H9 (cell line): ENCODE measurements around the gene S1PR3. TPM values are rescaled to one million over a fixed set of nuclear protein-coding genes. Genes with fewer than 3 reads are reported as not detected.

Experiments
- DNase-seq: peaks from one replicate; pipeline ENCODE4 v3.0.0-alpha.2; 2017
- H2AFZ ChIP-seq: one replicate; pipeline ENCODE4 v1.6.1; 2013; ENCODE audit warnings: mild to moderate bottlenecking, low read length, control low read depth, moderate library complexity
- H2AK5ac ChIP-seq: 2 replicates; pipeline ENCODE4 v1.6.1; 2013; ENCODE audit warnings: low read length, control low read depth, mixed read lengths; ENCODE audit not compliant: insufficient read length
- H2BK120ac ChIP-seq: one replicate; pipeline ENCODE4 v1.6.1; 2013; ENCODE audit warnings: low read depth, mild to moderate bottlenecking, low read length, control low read depth, inconsistent platforms; ENCODE audit not compliant: poor library complexity, severe bottlenecking
- H2BK12ac ChIP-seq: 2 replicates; pipeline ENCODE4 v1.6.1; 2013; ENCODE audit warnings: low read length, control low read depth, mixed read lengths, low read depth; ENCODE audit not compliant: insufficient read length
- H2BK15ac ChIP-seq: 2 replicates; pipeline ENCODE4 v1.6.1; 2013; ENCODE audit warnings: low read depth, low read length, control low read depth
- H2BK20ac ChIP-seq: one replicate; pipeline ENCODE4 v1.6.1; 2013; ENCODE audit warnings: low read depth, mild to moderate bottlenecking, low read length, control low read depth, inconsistent platforms; ENCODE audit not compliant: poor library complexity, severe bottlenecking
- H2BK5ac ChIP-seq: 2 replicates; pipeline ENCODE4 v1.6.1; 2013; ENCODE audit warnings: low read length, control low read depth, mixed read lengths; ENCODE audit not compliant: insufficient read length
- H3K14ac ChIP-seq: 2 replicates; pipeline ENCODE4 v1.6.1; 2013; ENCODE audit warnings: low read length, control low read depth; ENCODE audit not compliant: insufficient read depth
- H3K18ac ChIP-seq: 2 replicates; pipeline ENCODE4 v1.6.1; 2013; ENCODE audit warnings: low read depth, mild to moderate bottlenecking, mixed read lengths, low read length, control low read depth; ENCODE audit not compliant: insufficient read length
- H3K23ac ChIP-seq: 2 replicates; pipeline ENCODE4 v1.6.1; 2013; ENCODE audit warnings: low read length, control low read depth, mixed read lengths, low read depth; ENCODE audit not compliant: insufficient read length
- H3K23me2 ChIP-seq: 2 replicates; pipeline ENCODE4 v1.6.1; 2013; ENCODE audit warnings: low read depth, mild to moderate bottlenecking, mixed read lengths, low read length, control low read depth; ENCODE audit not compliant: insufficient read length, poor library complexity, severe bottlenecking
- H3K27ac ChIP-seq: 2 replicates; pipeline ENCODE4 v1.5.1; 2013; ENCODE audit warnings: low read length, control low read depth, mixed read lengths, low read depth; ENCODE audit not compliant: insufficient read length
- H3K27me3 ChIP-seq: 2 replicates; pipeline ENCODE4 v1.6.1; 2013; ENCODE audit warnings: low read length, control low read depth, inconsistent platforms; ENCODE audit not compliant: insufficient read depth
- H3K4ac ChIP-seq: 2 replicates; pipeline ENCODE4 v1.6.1; 2013; ENCODE audit warnings: low read depth, mild to moderate bottlenecking, control low read depth, inconsistent platforms, low read length, moderate library complexity
- H3K4me1 ChIP-seq: 2 replicates; pipeline ENCODE4 v1.6.1; 2013; ENCODE audit warnings: low read length, control low read depth, inconsistent platforms; ENCODE audit not compliant: insufficient read depth
- H3K4me2 ChIP-seq: 2 replicates; pipeline ENCODE4 v1.6.1; 2013; ENCODE audit warnings: low read length, control low read depth, mixed read lengths; ENCODE audit not compliant: insufficient read length, insufficient read depth
- H3K56ac ChIP-seq: 2 replicates; pipeline ENCODE4 v1.6.1; 2013; ENCODE audit warnings: low read depth, mild to moderate bottlenecking, mixed read lengths, low read length, control low read depth; ENCODE audit not compliant: insufficient read length
- H3K79me1 ChIP-seq: 2 replicates; pipeline ENCODE4 v1.6.1; 2013; ENCODE audit warnings: low read depth, mild to moderate bottlenecking, moderate library complexity, low read length, control low read depth, inconsistent platforms; ENCODE audit not compliant: insufficient read depth, poor library complexity, severe bottlenecking
- H3K79me2 ChIP-seq: 2 replicates; pipeline ENCODE4 v1.6.1; 2013; ENCODE audit warnings: low read length, control low read depth, inconsistent platforms; ENCODE audit not compliant: insufficient read depth
- H3K9ac ChIP-seq: 2 replicates; pipeline ENCODE4 v1.6.1; 2013; ENCODE audit warnings: low read length, control low read depth, mixed read lengths; ENCODE audit not compliant: insufficient read length; ENCODE audit errors: extremely low read depth
- H3K9me3 ChIP-seq: one replicate; pipeline ENCODE4 v1.6.1; 2013; ENCODE audit warnings: low read depth, low read length, inconsistent platforms; ENCODE audit not compliant: control insufficient read depth
- H3T11ph ChIP-seq: one replicate; pipeline ENCODE4 v1.6.1; 2013; ENCODE audit warnings: mild to moderate bottlenecking, low read length, control low read depth, inconsistent platforms
- H4K20me1 ChIP-seq: one replicate; pipeline ENCODE4 v1.6.1; 2013; ENCODE audit not compliant: control insufficient read depth, insufficient read length, insufficient read depth
- H4K5ac ChIP-seq: 2 replicates; pipeline ENCODE4 v1.6.1; 2013; ENCODE audit warnings: low read depth, mild to moderate bottlenecking, mixed read lengths, low read length, control low read depth; ENCODE audit not compliant: insufficient read length
- H4K8ac ChIP-seq: replicated peaks from 2 replicates; pipeline ENCODE4 v1.6.1; 2013; ENCODE audit warnings: low read length, control low read depth, mixed read lengths, low read depth; ENCODE audit not compliant: insufficient read length
- H4K91ac ChIP-seq: 2 replicates; pipeline ENCODE4 v1.6.1; 2013; ENCODE audit warnings: low read depth, mild to moderate bottlenecking, moderate library complexity, mixed read lengths, low read length, control low read depth; ENCODE audit not compliant: insufficient read length
- H3K27ac Mint-ChIP-seq, 3 experiments: 2 replicates in 2 of 3; 3 replicates in 1 of 3; pipeline ENCODE4 v1.8.0; 2020 to 2021; ENCODE audit warnings: mixed read lengths in 3 of 3, mild to moderate bottlenecking in 1 of 3, moderate library complexity in 1 of 3
- H3K27me3 Mint-ChIP-seq: 2 replicates; pipeline ENCODE4 v1.8.0; 2021; ENCODE audit warnings: low read depth, mild to moderate bottlenecking, moderate library complexity, mixed read lengths
- H3K36me3 Mint-ChIP-seq, 3 experiments: 2 replicates in 2 of 3; 3 replicates in 1 of 3; pipeline ENCODE4 v1.8.0; 2020 to 2021; ENCODE audit warnings: low read depth in 3 of 3, mixed read lengths in 3 of 3; ENCODE audit not compliant: insufficient read depth in 1 of 3
- H3K4me1 Mint-ChIP-seq, 2 experiments: 2 replicates each; pipeline ENCODE4 v1.8.0; 2020; ENCODE audit warnings: mixed read lengths in 2 of 2
- H3K4me3 Mint-ChIP-seq, 2 experiments: 2 replicates in 1 of 2; 3 replicates in 1 of 2; pipeline ENCODE4 v1.8.0; 2020 to 2021; ENCODE audit warnings: mild to moderate bottlenecking in 2 of 2, mixed read lengths in 2 of 2, moderate library complexity in 1 of 2
- H3K9me3 Mint-ChIP-seq, 2 experiments: 2 replicates in 1 of 2; 3 replicates in 1 of 2; pipeline ENCODE4 v1.8.0; 2020; ENCODE audit warnings: mild to moderate bottlenecking in 2 of 2, mixed read lengths in 2 of 2, moderate library complexity in 1 of 2
- WGBS: extraction: QIAGEN DNeasy Blood & Tissue Kit; methylation state at CpG from one replicate; pipeline ENCODE4 v1.1.7; 2013; ENCODE audit warnings: missing lambda C conversion rate, low lambda C conversion rate, mixed read lengths; ENCODE audit not compliant: insufficient read length; ENCODE audit errors: extremely low coverage; 5-methylcytosine and 5-hydroxymethylcytosine counted together
- total RNA-seq: library from RNA; stranded (reverse); gene quantifications from 2 replicates; pipeline ENCODE4 v1.2.1, GENCODE V29; 2021
- TF ChIP-seq, protein P1 (sequence below): fragments of 200-600 bp; sonication (generic); conservative IDR thresholded peaks from 3 replicates; pipeline ENCODE4 v1.8.0; 2021; ENCODE audit warnings: antibody characterized with exemption, mild to moderate bottlenecking

Gene S1PR3
- total RNA-seq, 1 experiment from 2014 or later = 3.3 TPM

DNA sequence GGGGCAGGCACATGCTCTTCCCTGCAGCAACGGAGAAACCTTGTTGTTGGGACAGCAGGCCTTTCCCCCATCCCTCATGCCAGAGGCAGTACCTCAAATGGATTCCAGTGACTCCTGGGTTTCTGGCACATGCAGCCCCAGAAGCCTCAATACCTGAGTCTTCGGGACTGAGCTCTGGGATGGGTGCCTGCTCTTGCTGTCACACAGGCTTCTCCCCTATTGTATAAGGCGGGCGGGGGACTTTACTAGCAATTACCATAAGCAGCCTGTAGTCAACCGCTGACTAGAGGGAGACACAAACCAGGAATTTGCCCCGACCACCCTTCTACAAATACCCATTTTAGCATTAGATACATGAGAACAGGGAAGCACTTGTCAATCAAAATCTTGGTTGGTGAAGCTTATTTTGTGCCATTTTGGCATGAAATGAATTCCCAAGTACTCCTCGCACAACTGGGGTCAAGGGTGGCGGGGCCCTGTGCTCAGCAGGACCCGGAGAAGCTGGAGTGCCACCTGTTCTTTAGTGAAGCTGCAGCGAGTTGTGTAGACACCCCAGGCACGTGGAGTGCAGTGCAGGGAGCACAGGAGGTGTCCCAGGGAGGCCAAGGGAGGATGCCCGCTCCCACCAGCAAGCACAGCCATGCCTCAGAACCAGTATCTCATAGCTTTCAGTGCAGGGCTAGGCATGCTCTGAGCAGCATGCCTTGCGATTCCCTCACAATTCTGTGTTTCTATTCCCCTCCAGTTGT is 21.2 kb downstream of the S1PR3 start:
- Histone ChIP-seq H3K4me1 (no peaks in the 10 kb centered on the region), H3K56ac (no peak overlapping the region), H3K18ac (no peak overlapping the region), H3K14ac (no peak overlapping the region; the same call in 1 of the 2 replicates), H3K23ac (no peak overlapping the region), H2BK20ac (no peak overlapping the region), H3K4ac (no peak overlapping the region), H2BK5ac (no peak overlapping the region), H3K9me3 (no peaks in the 10 kb centered on the region), H4K8ac (no peak overlapping the region), H3K79me2 (no peaks in the 10 kb centered on the region), H3K4me2 (no peak overlapping the region), H3K23me2 (no peaks in the 10 kb centered on the region), H2BK15ac (no peak overlapping the region), H4K5ac (no peak overlapping the region), H3K79me1 (no peaks in the 10 kb centered on the region), H2AK5ac (no peak overlapping the region), H4K91ac (no peak overlapping the region), H2BK120ac (no peak overlapping the region), H2BK12ac (no peak overlapping the region), H3T11ph (no peak overlapping the region), H2AFZ (no peak overlapping the region), H3K9ac (no peak overlapping the region), H3K27ac (no peak overlapping the region), H4K20me1 (no peaks in the 10 kb centered on the region), H3K27me3 (no peaks in the 10 kb centered on the region)
- Mint-ChIP-seq H3K9me3 (no peaks in the 10 kb centered on the region; a peak in 3 of 5 replicates), H3K36me3 (no peaks in the 10 kb centered on the region; a peak in 1 of 7 replicates), H3K27me3 (no peaks in the 10 kb centered on the region), H3K4me3 (no peak overlapping the region; a peak in 1 of 5 replicates), H3K4me1 (peaks cover 26% of the 10 kb centered on the region in 2 experiments), H3K27ac (peak overlapping the region in 1 of 3 experiments; percentile 67; a peak in 1 of 7 replicates)
- no CpG with 5 or more reads among the region's 13 CpGs for WGBS
- no peak for DNase-seq
- TF ChIP-seq, protein P1, sequence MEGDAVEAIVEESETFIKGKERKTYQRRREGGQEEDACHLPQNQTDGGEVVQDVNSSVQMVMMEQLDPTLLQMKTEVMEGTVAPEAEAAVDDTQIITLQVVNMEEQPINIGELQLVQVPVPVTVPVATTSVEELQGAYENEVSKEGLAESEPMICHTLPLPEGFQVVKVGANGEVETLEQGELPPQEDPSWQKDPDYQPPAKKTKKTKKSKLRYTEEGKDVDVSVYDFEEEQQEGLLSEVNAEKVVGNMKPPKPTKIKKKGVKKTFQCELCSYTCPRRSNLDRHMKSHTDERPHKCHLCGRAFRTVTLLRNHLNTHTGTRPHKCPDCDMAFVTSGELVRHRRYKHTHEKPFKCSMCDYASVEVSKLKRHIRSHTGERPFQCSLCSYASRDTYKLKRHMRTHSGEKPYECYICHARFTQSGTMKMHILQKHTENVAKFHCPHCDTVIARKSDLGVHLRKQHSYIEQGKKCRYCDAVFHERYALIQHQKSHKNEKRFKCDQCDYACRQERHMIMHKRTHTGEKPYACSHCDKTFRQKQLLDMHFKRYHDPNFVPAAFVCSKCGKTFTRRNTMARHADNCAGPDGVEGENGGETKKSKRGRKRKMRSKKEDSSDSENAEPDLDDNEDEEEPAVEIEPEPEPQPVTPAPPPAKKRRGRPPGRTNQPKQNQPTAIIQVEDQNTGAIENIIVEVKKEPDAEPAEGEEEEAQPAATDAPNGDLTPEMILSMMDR = no peak; the same call in 2 of the 3 replicates
